GM18870 (cell line): ENCODE results near the gene TBXAS1.

ENCODE experiments used
- ATAC-seq: cut with Tn5 transposase; IDR thresholded peaks from one replicate; pipeline ENCODE4 v1.9.1; 2021; ENCODE audit warnings: moderate library complexity; ENCODE audit not compliant: unreplicated experiment

TBXAS1 gene

DNA sequence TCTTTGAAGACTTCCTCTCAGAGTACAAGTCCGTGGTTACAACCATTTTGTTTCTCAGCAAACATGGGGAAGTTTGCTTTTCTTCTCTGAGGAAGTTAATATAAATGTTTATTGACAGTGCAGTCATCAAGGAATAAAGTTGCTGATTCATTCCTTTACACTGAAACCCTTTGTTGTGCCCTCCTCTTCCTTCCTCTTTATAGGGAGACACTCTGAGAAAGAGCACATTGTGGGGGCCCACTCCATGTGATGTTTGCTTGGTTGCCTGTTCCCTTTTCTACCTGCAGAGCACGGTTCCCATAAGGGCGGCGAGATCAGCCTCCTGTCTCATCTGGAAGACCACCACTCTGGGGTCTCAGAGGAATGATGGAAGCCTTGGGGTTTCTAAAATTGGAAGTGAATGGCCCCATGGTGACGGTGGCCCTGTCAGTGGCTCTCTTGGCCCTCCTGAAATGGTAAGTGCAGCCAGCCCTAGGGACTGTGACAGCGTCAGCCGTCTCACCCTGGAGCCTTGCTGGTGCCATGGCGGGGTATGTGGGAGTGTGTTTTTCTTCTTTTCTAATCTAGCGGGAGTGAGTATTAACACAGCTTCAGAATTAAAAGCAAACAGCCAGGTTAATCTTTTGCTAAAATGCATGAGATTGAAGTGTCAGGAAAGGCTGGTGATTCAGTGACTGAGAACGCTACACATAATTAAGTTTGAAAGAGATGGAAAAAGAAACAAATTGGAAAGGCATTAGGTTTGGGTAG is at the start of gene TBXAS1:
TBXAS1 (plus strand) TSS at position 240 of the 750 bp plus-strand sequence; CDS start at position 367, 127 bp downstream.
- ATAC-seq: peak; percentile 59

DNA sequence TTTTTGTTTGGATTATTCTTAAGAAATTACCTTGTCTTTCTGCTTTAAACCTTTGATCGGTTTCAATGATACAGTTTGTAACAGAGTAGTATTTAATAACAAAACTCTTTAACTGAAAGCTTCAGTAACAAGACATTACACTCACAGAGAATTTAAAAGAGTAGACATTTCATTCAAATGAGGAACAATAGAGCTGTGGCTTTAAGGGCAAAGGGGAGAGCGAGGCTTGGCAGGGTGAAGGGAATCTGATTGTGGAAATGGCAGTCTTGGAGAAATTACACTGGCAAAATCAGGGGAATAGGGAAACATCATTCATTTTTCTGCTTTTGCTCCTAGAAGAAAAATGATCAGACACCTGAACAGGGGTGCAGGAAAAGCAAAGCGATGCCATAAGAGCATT is 46.1 kb upstream of the TBXAS1 start:
- no peak for ATAC-seq

DNA sequence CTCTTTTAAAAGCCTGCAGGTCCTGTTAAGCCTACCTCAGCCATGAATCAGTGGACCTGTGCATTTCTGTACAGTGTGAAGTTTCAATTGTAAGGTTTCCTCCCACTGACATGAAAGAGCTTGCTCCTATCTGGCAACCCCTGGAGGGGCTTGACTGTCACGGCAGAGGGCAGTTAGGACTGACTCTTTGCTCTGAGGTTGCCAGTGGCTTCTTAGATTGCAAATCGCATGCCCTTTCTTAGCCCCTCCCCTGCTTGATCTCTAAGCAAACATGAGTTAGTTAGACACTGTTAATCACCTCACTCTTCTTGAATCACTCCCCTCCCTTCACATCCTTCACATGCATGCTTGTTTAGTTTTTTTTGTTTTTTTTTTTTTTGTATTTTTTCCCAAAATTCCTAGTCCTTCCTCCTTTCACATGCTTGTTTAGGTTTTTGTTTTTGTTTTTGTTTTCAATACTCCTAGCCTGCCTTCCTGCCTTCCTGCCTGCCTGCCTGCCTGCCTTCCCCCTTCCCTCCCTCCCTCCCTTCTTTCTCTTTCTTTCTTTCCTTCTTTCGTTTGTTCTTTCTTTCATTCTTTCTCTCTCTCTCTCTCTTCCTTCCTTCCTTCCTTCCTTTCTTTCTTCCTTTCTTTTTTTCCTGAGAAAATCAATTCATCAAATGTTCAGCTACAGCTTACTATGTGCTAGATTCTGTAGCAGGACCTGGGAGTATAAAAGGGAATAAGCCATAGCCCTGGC is 45.2 kb upstream of the TBXAS1 start:
- no peak for ATAC-seq

DNA sequence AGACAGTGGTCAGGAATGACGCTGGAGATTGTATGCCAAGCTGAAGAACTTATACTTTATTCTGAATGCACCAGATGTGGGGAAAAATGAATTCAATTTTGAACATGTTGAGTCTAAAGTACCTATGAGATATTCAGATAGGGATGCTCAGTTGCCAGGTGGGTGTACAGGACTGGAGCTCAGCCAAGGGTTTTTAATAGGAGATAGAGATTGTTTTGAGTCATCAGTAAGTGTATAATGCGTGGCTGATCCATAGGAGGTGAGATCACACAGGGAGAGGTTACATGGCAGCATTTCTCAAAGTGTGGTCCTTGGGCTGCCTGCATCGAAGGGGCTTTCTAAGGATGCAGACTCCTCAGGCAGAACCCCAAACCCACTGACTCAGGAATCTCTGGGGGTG is 44.4 kb upstream of the TBXAS1 start:
- ATAC-seq: no peak

DNA sequence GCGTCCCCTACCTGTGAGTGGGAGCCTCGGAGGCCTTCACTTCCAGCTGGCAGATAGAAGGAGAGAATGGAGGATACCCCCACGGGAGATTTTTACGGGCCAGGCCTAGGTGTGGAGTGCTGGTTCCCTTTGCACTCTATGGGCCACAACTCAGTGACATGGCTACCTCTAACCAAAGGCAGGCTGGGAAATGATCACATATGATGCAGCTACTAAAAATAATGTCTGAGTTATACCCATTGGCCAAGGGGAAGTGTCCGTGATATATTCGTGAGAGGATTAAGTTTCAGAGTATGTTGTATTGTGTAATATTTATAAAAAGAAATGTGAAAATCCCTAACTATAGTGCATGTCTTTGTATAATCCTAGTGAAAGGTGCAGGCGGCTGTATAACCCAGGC is 37.7 kb upstream of the TBXAS1 start:
- ATAC-seq: no peak

DNA sequence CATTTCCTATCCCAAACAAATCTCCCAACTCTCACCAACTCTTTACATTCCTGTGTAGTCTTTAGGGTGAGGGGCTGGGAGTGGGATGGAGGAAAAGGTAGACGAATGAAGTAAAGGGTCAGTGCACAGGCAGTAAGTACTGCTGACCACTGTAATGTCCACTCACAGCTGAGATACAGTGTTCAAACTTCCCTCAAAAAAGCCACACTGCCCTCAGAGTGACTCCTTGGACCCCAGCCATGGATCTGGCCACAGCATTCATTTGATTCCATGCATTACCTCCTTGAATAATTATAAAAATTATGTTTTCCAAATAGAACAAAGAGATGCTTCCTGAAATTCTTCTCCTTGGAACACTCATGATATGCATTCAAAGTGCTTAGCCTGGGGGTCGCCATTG is 31.5 kb upstream of the TBXAS1 start:
- ATAC-seq: no peak

DNA sequence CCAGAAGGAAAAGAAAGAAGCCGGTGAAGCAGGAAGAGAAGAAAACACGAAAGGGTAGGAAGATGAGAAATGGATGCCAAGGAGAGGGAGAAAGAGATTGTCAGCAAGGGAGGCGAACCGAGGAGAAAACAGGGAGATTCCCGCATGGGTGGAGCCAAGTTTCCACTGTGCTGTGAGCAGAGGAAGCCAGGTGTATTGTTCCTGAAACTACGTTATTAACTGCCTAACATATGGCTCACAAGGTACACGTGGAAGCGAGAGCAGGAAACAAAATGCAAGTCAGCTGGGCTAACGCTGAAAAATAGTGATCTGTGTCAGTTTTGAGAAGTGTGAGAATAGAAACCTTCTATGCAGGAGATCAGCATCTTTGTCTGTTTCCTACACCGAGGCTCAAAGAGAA is 30.8 kb upstream of the TBXAS1 start:
- peak; percentile 63 for ATAC-seq

DNA sequence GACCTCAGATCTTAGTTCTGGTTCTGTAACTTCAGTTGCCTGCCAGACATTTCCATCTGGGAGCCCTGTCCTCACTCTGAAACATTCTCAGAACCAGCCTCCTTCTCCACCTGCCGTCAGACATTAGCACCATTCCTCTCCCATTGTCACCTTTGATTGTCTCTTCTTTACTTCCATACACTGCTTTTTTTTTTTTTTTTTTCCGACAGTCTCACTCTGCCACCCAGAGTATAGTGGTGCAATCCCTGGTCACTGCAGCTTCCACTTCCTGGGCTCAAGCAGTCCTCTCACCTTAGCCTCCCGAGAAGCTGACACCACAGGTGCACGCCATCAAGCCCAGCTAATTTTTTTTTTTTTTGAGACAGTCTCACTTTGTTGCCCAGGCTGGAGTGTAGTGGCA is 30.2 kb upstream of the TBXAS1 start:
- ATAC-seq: no peak

DNA sequence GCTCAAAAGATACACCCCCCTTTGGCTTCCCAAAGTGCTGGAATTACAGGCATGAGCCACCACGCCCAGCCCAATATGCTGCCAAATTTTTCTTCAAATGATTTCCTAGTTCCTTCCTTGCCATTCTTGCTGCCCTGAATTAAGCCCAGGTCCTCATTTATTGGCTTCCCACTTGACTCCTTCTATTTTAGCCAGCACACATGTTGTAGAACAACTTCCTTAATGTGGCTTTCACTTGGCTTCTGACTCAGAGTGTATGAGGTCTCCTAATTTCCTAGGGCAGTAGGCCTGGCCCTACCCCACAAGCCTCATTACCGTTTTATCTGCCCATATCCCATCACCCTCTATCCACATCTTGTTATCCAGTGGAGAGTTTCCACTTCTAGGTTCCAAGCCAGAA is 29.5 kb upstream of the TBXAS1 start:
- peak; percentile 48 for ATAC-seq

DNA sequence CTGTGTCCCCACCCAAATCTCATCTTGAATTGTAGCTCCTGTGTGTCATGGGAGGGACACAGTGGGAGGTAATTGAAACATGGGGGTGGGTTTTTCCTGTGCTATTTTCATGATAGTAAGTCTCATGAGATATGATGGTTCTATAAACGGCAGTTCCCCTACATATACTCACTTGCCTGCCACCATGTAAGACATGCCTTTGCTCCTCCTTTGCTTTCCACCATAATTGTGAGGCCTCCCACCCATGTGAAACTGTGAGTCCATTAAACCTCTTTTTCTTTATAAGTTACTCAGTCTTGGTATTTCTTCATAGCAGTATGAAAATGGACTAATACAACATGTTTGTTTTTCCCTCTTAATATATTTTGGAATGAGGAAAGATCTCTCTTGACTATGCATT is 24.5 kb upstream of the TBXAS1 start:
- no peak for ATAC-seq

DNA sequence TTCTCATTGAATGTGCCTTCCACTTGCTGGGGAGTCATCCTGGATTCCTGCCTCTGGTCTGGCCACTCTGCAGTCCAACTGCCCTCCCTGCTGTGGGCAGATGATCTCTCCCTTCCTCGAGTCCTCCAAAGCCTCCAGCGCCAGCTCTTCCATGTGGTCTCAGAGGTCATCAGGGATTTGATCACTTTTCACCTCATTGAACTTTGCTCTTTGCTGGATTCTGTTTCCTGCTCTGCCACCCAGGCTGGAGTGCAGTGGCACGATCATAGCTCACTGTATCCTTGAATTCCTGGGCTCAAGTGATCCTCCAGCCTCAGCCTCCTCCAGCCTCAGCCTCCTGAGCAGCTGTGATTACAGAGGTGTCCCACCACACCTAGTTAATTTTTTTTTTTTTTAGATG is 22.1 kb upstream of the TBXAS1 start:
- no peak for ATAC-seq

DNA sequence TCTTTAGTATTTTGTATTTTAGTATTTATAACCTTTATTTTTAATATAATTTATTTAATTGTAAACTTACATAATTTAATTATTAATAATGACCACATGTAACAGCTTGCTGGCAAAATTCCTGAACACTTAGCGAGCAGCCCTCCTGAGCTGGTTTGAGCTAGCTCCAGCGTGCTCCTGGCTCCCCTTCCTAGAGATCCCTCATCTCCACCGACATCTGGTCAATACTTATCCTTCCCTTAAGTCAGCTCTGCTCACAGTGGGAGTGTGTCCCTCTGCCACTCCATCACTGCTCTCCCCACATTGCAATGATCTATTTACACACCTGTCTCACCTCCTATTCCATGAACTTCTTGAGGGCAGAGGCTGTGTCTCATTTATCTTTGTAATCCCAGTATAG is 20.6 kb upstream of the TBXAS1 start:
- ATAC-seq: no peak

DNA sequence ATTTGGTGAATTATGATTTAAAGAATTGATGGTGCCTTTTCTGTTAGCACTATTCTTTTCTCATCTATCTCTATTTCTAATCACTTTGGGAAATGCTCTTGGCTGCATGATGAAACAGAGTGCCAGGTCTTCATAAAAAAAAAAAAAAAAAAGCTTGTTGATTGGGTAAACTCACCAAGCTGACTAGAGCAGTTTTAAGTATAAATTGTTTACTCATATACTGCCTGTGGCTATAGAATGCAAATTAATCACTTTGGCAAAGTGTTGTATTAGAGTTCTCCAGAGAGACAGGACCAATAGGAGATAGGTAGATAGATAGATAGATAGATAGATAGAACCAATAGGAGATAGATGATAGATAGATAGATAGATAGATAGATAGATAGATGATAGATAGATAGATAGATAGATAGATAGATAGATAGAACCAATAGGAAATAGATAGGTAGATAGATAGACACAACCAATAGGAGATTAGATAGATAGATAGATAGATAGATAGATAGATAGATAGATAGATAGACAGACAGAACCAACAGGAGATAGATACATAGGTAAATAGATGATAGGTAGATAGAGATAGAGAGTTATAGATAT is 20.1 kb upstream of the TBXAS1 start:
- no peak for ATAC-seq

DNA sequence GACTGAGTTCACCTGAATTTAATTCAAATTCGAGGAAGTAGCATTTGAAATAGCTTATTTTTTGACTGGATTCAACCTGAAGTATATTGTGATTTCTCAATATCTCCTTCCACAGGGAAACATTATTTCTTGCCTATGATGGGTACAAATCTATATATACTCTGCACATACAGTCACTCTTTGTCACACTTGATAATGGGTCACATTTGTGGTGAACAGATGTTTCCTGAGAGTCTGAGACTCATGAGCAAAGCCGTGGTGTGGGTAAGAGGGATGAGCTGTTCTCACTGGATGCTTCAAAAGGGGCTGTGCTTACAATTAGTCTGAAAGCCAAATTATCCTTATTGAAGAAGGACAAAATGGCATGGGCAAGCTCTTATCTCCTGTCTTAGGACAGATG is 18.0 kb upstream of the TBXAS1 start:
- ATAC-seq: no peak

DNA sequence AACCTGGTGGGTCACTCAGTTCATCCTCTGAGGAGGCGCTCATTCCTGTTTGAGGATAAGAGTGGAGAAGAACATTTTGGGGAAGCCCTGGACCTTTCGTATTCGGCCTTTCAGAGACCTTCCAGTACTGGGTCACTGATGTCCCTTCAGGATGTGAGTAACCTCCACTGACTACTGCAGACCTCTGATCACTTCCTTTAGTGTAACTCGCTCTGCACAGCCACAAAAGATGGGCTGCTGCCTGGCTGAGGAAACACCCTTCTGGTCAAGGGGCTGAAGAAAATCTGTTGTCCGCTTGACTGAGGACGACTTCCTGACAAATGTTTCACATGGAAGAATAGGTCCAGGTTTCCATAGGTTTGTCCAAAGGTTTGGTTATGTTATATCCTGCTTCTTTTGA is 15.9 kb upstream of the TBXAS1 start:
- ATAC-seq: no peak

DNA sequence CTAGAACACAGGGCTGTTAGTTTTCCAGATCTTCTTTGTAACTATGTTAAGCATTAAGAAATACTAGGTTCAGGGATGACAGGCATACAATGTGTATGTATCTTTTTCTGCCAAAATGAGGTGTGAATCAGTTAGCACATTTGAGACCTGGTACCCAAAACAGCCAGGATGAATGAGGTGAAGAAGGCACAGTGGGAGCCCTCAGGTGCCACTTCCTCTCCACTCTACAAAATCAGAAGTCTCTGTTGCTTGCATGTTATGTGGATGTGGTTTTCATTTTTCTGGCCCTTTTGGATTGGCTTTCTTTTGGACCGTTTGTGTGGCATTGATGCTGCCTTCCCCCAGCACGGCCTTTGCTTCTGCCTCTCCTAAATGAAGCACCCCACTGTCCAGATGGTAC is 15.4 kb upstream of the TBXAS1 start:
- no peak for ATAC-seq

DNA sequence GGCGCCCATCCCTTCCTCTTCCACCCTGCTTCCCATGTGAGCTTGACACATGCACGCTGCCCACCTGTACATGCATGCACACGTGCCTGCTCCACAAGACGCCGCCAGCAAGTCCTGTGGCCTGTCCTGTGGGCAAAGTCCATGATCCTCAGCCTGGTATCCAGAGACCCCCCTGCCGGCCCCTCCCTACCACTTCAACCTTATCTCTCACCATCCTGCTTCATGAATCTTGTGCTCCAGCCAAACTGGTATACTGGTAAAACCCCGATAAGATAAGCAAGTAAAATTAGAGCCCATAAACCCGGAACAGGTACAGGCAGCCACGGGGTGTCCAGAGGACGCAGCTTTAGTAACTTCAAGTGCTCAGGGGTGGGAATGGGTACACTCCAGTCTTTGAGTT is 11.8 kb upstream of the TBXAS1 start:
- no peak for ATAC-seq

DNA sequence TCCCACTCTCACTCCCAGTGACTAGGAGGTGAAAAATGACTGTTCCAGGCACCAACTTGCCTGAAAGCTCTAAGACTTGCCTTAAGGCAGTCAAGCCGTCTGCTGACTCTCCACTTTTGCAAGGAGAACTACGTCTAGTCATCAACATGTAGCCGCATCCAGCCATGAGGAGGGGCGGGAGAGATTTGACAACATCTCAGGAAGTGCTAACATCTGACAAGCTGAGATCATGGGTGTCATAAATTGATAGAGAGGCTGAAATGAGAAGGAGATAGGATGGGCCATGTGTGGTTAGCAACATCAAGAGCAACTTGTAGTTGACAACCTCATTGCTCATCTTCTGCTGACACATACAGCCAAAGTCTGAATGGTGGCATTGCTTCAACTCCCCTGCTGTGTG is 9.0 kb upstream of the TBXAS1 start:
- no peak for ATAC-seq

DNA sequence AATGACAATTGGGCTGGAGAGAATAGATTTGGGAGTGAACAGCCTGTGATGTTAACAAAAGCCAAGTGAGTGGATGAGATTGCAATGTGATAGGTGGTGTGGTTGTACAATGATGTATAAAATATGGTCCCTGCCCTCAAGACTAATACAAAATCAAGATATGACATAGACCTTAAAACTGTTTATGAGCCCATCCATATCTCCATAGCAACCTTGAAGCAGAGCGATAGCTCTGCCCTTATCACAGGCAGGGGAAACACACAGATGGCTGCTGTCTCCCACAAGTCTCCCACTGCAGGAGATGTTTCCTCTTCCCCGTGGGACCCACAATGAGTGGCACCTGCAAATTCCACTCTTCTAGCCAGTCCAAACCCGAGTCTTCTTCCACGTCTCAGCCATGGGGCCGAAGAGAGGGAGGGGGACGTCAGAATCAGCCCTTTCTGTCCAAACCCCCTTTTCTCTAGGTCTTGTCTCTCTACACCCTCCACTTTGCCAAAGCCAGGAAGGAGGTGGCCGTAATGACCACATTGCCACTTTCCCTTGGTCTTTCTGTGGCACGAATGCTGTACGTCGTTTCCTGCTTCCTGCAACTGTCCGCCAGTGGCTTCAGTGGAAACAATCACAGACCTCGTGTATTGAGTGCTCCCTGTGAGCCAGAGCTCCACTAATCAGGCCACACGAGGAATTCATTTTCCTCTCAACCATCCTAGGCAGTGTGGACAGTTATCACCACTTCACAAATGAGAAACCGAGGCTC is 7.5 kb upstream of the TBXAS1 start:
- no peak for ATAC-seq

DNA sequence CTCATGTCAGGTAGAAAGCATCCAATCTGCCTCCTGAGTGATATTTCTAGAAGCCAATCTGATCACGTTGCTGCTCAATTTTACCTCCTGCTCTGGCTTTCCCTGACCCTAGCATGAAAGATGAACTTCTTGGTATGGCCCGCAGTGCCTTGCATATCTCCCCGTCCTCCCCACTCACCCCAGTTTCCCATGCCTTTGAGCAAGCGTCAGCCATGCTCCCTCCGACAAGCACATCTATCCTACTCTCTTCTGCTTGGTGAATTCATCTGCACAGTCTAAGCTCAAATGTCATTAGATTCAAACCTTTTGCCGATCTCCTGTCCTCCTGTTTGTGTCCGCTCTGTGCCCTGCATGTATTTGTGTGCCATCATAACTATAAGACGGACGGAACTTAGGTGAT is 6.2 kb upstream of the TBXAS1 start:
- ATAC-seq: no peak

DNA sequence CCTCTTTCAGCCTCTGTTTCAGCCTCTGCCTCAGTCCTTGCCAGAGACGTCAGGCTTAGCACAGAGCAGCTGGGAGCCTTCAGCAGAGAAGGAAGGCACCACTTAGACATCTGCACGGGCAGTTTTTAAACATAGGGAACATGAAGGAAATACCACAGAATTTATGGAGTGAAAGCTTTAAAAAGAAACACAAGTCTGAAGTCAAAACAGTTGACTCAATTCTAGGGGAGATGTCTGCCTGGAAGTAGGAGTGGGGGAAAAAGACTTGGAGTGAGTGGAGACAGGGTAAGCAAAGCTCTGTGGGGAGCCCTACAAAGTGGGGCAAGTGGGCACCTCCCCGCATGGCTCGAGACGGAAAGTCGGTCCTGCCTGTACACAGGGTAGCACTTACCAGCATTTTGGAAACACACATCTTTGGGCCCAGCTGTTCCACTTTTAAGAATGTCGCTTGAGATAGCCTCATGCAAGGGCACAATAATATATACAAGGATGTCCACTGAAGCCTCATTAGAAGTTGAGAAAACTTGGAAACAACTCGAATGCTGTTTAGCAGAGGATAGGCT is 5.0 kb upstream of the TBXAS1 start:
- no peak for ATAC-seq
